HG03442 (cell line): ENCODE data around the gene SARNP.
"Not testable (repeated sequence)": the region's sequence is repeated elsewhere in the genome, so short reads cannot be mapped to it uniquely, and the experiment has no call there.

Experiments used
- ATAC-seq: cut with Tn5 transposase; IDR thresholded peaks from one replicate; pipeline ENCODE4 v1.9.1; 2021; ENCODE audit warnings: mild to moderate bottlenecking, moderate library complexity; ENCODE audit not compliant: unreplicated experiment

SARNP gene, protein sequence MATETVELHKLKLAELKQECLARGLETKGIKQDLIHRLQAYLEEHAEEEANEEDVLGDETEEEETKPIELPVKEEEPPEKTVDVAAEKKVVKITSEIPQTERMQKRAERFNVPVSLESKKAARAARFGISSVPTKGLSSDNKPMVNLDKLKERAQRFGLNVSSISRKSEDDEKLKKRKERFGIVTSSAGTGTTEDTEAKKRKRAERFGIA

DNA sequence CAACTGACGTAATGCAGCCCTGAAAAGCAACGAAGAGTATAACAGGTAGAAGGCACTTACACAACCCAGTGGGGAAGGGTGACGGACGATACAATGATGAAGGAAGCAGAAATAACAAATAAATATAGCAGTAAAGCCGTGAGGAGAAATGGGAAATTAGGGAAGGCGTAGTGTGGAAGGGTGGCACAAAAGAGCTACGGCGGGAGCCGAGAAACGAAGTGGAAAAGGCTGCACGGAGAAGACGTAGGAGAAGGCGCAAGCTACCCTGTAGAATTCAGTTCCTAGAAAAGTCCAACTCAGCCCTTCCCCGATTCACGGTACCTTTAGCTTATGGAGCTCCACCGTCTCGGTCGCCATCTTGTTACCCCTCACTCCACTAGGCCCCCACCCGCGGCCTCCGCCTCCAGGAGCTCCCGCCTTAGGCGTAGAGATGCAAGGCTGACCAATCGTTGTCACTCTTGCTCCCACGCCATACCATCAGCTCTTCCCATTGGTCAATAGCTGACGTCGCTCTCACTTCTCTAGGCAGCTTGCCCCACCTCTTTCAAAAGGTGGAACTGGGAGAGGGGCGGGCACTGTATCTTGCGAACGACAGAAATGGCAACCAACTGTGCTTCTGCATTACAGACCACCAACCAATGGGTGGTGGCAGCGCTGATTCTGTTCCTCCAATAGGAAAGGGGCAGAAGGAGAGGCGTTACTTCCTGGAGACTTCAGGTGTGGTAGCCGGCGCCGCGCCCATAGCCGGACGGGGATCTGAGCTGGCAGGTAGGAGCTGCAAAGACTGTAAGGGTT lies at the start of gene SARNP, which contains the start of gene ORMDL2:
SARNP (minus strand) TSS at position 380 of the 795 bp plus-strand sequence; CDS start at position 357, 23 bp downstream.
ORMDL2 (plus strand) TSS at position 697 of the 795 bp plus-strand sequence. CDS start 959 bp downstream, outside the sequence.
- ATAC-seq, result peak; percentile 97

DNA sequence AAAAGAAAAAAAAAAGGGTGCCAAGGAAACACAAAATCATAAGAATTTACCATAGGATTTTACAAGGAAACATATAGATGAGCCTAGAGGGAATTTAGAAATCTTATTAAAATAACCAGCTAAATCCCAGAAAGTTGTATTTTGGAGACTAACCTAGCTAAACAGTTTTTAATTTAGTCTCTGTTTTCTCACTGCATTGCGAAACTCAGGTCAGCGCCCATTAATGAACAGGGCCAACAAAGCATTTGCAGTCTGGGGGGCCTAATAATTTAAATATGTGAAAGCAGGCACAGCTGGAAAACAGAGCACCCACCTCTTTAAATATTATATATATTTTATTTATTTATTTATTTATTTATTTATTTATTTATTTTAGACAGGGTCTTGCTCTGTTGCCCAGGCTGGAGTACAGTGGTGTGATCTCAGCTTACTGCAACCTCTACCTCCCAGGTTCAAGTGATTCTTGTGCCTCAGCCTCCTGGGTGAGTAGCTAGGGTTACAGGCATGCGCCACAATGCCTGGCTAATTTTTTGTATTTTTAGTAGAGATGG lies 49.0 kb upstream of the SARNP start:
- not testable (repeated sequence) for ATAC-seq

DNA sequence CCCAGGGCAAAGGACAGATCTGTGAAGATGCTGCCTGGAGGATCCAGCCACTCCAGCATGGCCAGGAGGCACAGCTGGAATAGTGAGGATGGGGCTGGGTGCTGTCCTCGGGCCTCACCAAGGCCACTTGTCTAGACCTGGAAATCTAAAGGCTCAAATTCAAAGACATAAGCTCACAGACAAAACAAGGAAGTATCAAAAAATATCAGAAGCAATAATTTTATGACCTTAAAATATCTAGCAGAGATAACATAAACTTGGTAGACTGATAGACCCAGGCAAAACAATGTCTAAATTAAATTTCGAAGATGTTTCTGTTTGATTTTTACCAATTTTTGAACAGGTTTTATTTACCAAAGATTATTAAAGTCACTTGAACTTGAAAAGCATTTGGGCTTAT lies 47.8 kb upstream of the SARNP start:
- no peak for ATAC-seq

DNA sequence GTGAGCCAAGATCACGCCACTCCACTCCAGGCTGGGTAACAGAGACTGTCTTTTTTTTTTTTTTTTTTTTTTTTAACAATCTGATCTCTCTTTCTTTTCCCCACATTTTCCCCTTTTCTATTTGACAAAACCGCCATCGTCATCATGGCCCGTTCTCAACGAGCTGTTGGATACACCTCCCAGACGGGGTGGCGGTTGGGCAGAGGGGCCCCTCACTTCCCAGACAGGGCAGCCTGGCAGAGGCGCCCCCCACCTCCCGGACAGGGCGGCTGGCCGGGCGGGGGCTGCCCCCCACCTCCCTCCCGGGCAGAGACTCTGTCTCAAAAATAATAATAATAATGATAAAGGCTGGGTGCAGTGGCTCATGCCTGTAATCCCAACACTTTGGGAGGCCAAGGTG lies 45.4 kb upstream of the SARNP start:
- ATAC-seq, result not testable (repeated sequence)

DNA sequence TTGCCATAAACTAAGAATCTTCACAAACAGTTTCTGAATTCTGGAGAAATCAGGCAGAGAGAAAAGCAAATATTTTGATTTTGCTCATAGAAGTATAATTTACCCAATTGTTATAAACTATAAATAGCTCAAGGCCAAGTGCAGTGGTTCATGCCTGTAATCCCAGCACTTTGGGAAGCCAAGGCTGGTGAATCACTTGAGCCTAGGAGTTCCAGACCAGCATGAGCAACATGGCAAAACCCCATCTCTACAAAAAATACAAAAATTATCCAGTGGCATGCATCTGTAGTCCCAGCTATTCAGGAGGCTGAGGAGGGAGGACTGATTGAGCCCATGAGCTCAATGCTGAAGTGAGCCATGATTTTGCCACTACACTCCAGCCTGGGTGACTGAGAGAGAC lies 44.8 kb upstream of the SARNP start:
- ATAC-seq, result no peak

DNA sequence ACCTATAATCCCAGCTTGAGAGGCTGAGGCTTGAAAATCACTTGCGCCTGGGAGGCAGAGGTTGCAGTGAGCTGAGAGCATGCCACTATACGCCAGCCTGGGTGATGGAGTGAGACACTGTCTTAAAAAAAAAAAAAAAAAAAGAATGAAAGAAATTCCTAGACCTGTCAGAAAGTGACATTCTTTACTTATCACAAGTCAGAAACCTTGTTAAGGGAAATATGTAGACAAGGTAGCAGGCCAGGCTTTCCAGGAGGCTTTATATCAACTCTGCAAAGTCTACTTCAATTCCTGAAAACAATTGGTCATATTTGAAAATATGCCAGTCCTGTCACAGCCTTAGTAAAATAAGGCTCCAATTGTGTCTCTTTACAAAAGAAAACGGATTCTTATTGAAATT lies 44.3 kb upstream of the SARNP start:
- ATAC-seq, result no peak

DNA sequence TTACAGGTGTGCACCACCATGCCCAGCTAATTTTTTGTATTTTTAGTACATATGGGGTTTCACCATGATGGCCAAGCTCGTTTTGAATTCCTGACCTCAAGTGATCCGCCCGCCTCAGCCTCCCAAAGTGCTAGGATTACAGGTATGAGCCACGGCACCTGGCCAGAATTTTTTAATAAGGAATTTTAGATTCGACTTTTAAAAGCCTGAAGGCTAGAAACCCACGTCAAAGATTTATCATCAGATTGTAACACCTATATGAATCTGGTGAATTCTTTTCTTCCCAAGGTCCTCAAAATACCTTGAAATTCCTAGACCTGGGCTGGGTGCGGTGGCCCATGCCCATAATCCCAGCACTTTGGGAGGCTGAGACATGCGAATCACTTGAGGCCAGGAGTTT lies 43.9 kb upstream of the SARNP start:
- no peak for ATAC-seq

DNA sequence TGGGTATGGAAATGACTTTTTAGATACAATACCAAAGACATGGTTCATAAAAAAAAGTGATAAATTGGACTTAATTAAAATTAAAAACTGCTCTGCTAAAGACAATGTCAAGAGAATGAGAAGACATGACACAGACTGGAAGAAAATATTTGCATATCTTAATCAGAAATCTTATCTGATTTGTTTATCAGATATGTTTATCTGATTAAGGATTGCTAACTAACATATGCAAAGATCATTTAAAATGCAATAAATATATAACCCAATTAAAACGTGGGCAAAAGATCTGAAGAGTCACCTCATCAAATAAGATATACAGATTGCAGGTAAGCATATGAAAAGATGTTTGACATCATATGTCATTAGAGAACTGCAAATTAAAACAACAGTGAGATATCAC lies 35.2 kb upstream of the SARNP start:
- no peak for ATAC-seq

DNA sequence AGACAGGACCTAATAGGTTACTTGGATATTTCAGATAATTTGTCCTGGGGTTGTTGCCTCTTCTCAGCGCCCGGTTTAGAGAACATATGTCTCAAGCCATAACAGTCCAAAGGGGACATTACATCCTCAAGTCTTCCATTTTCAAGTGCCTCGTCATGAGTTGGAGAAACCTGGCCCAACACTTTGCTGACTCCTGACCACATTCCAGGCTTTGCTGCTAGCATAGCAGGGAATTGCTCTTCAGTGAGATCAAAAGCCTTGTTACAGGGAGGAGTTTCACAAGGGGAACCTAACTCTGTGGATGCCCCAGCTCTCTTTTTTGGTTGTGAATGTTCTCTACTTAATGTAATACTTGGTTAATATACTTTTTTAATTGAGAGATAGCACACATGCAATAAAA lies 33.4 kb upstream of the SARNP start:
- no peak for ATAC-seq

DNA sequence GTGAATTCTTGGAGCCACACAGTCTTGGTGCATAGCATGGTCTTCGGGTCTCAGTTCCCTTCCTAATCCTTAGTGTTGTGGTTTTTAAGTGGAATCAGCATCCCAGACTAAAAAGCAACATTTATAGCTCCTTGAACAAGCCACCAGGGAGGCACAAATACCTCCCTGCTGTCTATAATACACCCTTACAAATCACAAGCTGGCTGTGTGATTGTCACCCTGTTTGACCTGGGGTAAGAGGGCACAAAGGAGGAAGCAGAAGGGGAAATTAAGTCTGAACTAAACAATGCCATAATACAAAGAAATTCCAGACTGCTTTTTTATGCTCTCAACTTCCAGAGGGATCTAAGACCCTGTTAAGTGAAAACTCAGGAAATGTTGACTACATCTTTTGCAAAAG lies 32.9 kb upstream of the SARNP start:
- no peak for ATAC-seq

DNA sequence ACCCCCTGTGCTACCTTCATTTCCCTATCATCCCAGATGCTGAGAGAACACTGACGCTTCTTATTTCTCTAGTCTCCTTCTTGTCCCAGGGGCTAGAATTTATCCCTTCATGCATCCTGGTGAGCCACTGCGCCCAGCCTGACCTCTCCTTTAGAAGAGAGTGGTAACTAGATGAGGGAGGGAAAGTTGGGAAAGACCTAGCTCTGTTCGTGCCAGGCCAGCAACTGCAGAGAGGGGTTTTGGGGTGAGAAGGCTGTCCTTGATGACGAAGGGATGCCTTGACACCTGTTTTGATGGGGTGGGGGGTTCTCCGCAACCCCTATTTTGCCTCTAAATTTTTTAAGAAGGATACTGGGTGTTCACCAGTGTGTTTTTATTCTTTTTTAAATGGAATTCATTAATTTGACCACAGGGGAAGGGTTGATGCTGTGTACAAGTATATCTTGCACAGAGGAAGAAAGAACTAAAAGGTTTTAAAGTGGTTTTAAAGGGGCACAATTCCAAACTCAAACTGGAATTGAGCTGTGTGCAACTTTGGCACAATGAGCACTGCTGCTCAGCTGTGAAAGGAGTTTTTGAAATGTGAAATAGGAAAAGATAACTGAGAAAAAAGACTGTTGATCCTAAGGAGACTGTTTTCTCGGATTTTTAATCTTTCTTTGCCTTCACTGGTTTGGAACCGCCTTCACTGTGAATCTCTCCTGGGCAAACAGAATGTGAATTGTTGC lies 32.3 kb upstream of the SARNP start:
- ATAC-seq, result no peak

DNA sequence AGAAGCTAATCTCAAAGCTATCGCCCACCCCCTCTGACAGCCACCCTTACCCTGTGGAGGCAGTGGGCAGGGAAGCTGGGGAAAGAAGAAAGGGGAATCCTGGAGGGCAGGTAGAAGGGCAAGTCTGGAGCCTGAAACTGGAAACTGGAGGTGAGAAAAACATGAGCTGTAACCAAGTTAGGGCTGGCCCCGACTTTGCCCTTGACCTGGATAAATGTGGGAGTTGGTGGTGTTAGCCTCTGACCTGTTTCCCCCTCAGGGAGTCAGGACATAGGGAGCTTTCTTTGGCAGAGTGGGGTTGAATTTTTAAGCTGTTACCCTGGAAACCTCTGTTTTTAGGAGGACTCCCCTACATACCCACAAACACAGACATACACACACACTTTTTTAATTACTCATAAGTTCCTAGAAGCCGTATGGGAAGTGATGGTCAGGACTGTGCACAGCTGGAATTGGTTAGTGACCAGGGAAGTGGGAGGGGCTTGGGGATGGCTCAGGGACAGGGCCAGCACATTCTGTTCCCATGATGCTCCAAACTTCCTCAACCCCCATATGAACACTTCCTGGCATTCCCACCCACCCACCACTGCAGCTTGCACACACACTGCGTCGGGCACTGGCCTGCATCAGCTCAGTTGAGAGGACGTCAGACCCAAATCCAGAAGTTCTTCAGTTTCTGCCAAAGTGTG lies 30.2 kb upstream of the SARNP start:
- ATAC-seq, result no peak

DNA sequence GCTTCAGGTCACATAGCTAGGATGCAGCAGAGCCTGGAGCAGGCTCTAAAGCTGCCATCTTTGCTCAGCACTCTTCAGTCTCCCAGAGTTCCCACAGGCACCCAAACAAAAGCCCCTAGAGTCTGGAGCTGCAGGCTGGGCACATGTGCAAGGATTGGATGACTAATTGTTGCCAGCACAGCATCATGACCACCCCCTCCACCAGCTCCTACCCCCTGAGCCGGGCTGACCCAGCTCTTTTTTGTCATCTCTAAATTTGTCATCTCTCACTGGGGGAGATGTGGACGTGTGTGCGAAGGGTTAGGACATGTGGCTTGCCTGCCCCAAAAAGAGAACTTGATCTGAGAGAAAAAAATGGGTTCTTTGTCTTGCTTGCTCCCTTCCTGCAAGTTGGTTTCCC lies 29.5 kb upstream of the SARNP start:
- ATAC-seq, result peak; percentile 57

DNA sequence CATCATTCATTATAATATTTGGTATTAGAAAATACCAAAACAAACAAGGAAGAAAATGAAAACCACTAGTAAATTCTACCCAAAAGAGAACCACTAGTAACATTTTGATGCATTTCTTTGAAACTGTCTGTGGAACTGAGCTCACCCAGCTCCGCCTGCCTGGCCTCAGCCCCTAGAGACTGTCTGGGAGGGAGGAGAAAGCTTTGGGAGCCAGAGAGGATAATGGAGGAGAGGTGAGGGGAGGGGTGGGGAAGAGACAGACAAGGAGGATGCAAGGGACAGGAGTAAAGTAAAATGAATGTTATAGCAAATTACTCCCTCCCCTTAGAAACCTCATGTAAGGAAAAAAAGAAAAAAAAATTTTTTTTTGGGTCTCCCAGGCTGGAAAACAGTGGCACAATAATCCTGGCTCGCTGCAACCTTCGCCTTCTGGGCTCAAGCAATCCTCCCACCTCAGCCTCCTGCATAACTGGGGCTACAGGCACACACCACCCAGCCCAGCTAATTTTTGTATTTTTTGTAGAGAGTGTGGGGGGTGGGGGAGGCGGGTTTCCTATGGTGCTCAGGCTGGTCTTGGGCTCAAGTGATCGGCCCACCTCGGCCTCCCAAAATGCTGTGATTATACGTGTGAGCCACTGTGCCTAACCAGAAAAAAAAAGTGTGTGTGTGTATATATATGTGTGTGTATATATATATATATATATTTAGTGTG lies 28.4 kb upstream of the SARNP start:
- no peak for ATAC-seq

DNA sequence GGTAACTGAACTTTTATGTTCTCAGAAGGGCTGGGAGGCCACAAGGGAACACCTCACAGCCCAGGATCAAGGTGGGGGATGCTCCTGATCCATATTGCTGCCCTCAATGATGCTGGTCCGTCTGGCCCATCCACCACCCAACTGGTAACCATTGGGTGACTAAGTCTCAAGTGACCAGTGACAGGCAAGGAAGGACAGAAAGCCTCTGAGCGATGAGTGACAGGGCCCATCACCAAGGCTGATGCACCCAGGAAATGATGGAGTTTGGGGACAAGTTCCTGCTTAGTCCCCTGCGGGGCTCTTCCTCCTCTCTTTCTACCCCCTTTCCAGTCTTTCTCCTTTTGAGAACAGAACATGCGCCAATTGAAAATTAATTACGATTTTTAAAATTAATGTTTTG lies 27.8 kb upstream of the SARNP start:
- no peak for ATAC-seq

DNA sequence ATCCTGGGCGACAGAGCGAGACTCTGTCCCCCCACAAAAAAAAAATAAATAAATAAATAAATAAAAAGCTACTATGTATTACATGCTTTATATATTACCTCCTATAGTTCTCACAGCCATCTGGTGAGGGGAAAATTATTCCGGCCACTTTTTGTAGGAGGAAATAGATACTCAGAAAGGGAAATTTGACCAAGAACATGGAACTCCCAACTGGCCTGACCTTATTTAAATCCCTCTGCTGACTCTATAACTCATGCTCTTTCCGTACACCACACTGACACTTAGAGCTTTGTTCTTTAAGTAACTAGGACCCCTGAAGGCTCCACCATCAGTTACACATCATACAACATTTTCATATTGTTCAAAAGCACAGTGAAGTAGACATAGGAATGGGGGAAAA lies 27.4 kb upstream of the SARNP start:
- no peak for ATAC-seq

DNA sequence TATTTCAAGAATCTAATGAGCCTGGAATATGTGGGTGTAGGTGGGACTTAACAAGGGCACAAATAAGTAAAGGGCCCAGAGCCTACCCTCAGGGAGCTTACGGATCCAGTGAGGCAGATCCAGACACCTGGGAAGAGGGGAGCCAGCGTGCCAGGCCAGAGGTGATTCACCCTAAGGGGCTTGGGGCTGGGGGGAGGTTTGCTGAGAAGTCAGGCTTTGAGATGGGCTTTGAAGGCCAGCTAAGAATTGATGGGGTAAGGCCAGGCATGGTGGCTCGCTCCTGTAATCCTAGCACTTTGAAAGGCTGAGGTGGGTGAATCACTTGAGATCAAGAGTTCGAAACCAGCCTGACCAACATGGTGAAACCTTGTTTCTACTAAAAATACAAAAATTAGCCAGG lies 25.9 kb upstream of the SARNP start:
- ATAC-seq, result no peak

DNA sequence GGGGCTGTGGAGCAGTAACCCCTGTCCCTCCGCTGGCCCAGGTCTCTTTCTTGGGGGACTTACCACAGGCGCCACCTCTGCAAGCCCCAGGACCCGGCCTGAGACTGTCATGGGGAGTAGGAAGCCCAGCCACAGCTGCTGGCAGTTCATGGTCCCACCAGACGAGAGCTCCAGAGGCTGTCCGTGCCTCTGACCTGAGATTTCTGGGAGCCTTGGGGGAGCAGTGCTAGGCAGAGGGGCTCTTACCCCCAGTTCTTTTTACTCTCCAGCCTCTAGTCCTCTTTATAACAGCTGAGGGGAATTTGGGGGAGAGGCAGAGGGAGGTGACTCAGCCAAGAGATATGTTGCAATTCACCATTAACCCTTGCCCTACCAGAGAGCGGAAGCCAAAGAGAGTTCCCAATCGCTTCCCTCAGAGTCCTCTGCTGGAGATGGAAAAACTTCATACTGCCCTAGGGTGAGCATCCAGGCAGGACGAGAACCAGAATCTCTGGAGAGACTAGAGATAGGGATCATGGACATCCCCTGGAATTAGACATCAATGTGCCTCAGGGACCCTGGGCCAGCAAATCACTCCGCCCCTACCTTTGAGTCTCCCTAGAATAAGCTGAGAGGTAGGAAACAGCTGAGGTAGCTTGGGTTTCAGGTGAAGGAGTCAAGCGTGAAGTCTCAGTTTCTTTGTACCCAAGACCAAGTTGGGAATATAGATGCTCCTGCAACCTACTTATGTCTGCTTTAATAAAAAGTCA lies 25.3 kb upstream of the SARNP start, which contains the start of gene MMP19:
MMP19 (minus strand) TSS at position 256 of the 749 bp plus-strand sequence; CDS start at position 150, 106 bp downstream.
- ATAC-seq, result no peak

DNA sequence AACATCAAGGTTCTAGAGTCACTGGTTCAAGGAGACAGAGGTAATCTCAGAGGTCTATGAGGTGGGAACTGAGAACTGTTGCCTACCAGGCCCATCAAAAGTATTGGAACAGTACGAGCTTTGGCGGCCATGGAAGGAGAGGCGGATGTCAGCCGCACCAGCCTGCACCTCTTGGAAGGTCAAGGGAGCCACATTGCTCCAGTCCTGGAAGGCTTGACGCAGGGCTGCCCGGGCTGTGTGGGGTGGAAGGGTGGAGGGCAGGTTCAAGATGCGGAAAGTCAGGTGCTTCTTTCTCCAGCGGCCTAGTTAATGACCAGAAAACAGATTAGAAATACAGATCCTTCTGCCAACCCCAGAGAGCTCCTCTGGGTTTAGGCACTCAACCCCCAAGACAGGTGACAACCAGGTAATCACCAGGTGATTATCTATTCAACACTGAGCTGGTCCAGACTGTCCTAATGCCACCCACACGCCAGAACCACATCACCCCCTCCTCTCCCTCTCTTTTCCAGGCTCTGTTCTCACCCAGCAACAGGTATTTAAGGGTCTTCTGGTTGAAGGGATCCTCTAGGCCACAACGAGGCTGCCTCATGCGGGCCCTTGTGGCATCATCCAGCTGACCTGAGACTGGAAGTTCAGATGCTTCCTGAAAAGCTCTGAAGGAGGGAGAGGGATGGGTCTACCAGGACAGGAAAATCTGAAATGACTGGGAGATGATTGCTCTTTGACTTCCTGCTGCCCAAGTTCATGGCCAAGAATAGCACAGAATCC lies 23.2 kb upstream of the SARNP start:
- no peak for ATAC-seq
